ENCODE measurements around the gene TTC23.

The TTC23 gene

GRCh38 chr15:99090938-99091337 is 158.4 kb downstream of the TTC23 start:
- no peak overlapping the region for H3K4me3 ChIP-seq (ENCODE audit: low read length)
- no peak for DNase-seq (ENCODE audit: low read depth)
- TF ChIP-seq, protein P1, sequence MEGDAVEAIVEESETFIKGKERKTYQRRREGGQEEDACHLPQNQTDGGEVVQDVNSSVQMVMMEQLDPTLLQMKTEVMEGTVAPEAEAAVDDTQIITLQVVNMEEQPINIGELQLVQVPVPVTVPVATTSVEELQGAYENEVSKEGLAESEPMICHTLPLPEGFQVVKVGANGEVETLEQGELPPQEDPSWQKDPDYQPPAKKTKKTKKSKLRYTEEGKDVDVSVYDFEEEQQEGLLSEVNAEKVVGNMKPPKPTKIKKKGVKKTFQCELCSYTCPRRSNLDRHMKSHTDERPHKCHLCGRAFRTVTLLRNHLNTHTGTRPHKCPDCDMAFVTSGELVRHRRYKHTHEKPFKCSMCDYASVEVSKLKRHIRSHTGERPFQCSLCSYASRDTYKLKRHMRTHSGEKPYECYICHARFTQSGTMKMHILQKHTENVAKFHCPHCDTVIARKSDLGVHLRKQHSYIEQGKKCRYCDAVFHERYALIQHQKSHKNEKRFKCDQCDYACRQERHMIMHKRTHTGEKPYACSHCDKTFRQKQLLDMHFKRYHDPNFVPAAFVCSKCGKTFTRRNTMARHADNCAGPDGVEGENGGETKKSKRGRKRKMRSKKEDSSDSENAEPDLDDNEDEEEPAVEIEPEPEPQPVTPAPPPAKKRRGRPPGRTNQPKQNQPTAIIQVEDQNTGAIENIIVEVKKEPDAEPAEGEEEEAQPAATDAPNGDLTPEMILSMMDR (conservative IDR thresholded peaks at IDR 0.05; ENCODE audit: low read depth, low read length): no peak

- TF ChIP-seq, protein P1 (conservative IDR thresholded peaks at IDR 0.05; ENCODE audit: low read depth, low read length): no peak
- H3K4me3 ChIP-seq (ENCODE audit: low read length): no peak overlapping the region
- no peak for DNase-seq (ENCODE audit: low read depth)
Measured at GRCh38 chr15:99090011-99090699, 159.2 kb downstream of the TTC23 start.

DNA sequence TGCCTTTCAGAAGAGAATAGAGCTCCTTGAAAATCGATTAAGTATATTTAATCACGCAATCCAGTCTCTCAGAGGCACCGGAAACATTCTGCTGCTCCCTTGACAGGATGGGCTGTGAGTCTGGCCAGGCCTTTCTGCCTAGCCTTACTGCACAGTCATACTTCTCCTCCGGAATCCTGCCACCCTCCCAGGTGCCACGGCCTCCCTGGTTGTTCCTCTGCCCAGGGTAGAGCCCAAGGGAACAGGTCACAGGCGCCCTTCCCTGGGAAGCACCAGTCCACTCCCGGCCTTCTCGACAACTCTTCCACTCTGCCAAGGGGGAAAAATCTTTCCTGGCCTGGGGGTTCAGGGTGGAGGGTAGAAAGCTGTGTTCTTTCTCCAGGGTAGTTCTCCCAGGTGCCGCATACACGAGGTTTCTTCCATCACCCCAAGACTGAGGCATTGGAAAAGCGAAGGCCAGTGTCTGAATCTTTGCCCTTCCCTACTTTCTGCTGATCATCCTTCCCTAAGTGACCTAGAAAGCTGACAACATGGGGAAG is 161.9 kb downstream of the TTC23 start:
- H3K4me3 ChIP-seq (ENCODE audit: low read length): no peak overlapping the region
- TF ChIP-seq, protein P1 (conservative IDR thresholded peaks at IDR 0.05; ENCODE audit: low read depth, low read length): no peak
- no peak for DNase-seq (ENCODE audit: low read depth)

DNA sequence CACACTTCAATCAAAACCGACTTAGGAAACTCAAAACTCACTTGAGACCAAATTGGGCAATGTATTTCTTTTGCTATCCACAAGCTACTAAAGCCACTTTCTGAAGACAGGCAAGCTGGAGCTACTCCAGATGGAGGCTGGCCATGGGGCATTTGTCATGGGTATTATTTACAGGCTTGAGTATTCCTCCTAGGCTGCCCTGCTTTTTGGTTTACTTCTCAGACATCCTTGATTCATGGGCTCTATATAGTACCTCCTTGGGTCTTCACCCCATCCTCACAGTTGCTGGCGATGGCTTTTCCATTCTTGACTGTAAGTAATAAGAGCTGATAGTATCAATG is 163.1 kb downstream of the TTC23 start:
- no peak for DNase-seq (ENCODE audit: low read depth)
- H3K4me3 ChIP-seq (ENCODE audit: low read length): no peak overlapping the region
- TF ChIP-seq, protein P1 (conservative IDR thresholded peaks at IDR 0.05; ENCODE audit: low read depth, low read length): no peak
